GM23248 (cell line): Measurements from ENCODE around the gene ABCA1.

ENCODE experiments used
- EZH2 ChIP-seq: fragments of 200-600 bp; sonication (generic); IDR thresholded peaks from 2 replicates; pipeline ENCODE4 v1.6.1; 2018; ENCODE audit warnings: antibody characterized with exemption, mild to moderate bottlenecking; ENCODE audit not compliant: insufficient read depth, poor library complexity, severe bottlenecking
- EZH2phosphoT487 ChIP-seq: fragments of 200-600 bp; sonication (generic); IDR thresholded peaks from 2 replicates; pipeline ENCODE4 v1.6.1; 2018; ENCODE audit warnings: antibody characterized with exemption, moderate library complexity, mild to moderate bottlenecking, low read depth; ENCODE audit not compliant: insufficient read depth

DNA sequence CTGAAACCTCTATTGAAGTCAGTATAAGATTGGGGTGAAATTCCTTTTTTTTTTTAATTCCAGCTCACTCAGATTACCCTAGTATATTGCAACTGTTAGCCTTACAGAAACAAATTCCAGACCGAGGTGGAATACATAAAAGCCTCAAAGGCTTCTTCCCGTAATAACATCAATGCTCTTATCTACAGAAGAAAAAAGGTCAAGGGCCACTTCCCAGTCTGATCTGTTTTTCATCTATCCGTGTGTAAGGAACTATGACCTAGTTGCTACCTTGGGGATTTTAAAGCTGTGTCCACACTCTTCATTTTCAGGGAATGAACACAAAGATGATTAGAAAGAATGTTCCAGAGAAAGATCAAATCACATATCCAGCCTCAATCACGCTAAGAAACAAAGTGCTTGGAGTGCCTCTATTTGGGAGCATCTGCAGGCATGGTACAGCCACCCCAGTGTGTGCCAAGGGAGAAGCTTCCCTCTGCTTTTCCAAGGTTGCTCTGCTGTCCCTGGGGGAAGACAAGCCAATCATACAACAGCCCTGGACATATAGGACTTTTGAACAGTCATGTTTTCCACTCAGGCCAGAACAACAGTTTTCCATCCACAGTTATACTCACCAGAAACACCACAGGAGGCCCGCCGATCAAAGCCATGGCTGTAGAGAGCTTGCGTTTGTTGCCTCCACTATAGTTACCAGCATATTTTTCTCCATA, 140.5 kb downstream of the ABCA1 start:
- TF ChIP-seq EZH2phosphoT487 (no peak), EZH2 (no peak)
